ENCODE results near the gene PRSS22.

PRSS22 gene

DNA sequence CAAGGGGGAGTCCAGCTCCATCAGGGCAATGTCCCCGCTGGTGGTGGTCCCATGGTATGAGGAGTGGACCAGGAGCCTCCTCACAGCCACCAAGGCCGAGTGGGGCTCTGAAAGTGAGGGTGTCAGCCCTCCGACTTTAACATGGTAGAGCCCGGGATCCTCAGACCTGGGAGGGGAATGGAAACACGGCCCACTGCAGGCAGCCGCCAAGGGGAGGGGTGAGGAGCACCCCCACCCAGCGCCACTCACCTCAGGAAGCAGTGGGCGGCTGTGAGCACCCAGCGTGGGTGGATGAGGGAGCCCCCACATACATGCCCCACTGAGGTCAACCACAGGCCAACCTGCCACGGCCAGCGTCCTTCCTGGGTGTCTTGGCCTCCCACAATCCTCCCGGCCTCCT is 17.1 kb downstream of the PRSS22 start:
- no peak for TF ChIP-seq CTCF (IDR thresholded peaks at IDR 0.05; ENCODE audit: control insufficient read depth, extremely low read depth, insufficient read depth)
- DNase-seq (ENCODE audit: low read depth) = no peak
- H3K4me3 ChIP-seq (ENCODE audit: low read depth, low read length) = no peak overlapping the region

DNA sequence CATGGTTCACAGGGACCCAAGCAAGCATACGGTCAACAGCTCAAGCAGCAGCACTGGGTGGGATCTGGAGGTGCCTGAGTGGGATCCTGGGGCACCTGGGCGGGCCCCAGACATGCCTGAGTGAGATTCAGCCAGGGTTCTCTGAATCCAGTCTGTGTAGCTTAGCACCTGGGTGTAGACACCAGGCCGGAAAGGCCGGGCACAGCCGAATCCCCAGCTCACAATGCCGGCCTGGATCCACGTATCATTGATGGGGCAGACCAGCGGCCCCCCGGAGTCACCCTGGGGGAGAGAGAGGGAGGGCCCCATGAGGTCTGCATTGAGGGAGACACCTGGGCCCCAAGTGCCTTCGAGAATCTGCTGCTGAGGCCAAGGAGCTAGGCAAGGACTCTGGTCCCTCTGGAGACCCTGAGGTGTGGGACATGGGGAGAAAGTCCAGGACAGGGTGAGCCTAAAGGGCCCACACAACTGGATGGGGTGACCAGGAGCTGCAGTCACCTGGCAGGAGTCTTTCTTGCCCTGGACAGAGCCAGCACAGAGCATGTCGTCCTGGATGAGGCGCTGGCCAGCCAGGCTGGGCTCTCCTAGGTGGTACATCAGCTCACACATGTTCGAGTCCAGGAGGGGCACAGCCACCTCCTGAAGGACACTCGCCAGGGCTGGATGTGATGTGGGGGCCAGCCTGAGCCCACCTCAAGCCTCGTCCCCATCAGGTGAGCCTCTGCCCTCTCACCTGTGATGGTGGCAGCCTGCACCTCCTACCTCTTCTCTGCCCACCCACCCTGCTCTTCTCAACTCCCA is 18.1 kb downstream of the PRSS22 start:
- DNase-seq (ENCODE audit: low read depth) = no peak
- no peak for TF ChIP-seq CTCF (IDR thresholded peaks at IDR 0.05; ENCODE audit: control insufficient read depth, extremely low read depth, insufficient read depth)
- H3K4me3 ChIP-seq (ENCODE audit: low read depth, low read length) = no peak overlapping the region

- no peak overlapping the region for H3K4me3 ChIP-seq (ENCODE audit: low read depth, low read length)
- TF ChIP-seq CTCF (IDR thresholded peaks at IDR 0.05; ENCODE audit: control insufficient read depth, extremely low read depth, insufficient read depth) = 0 out of 2 replicates have a peak, but pooled peaks have one; percentile 21
- DNase-seq (ENCODE audit: low read depth) = no peak
Measured at GRCh38 chr16:2838928-2839327, 19.0 kb downstream of the PRSS22 start.

DNA sequence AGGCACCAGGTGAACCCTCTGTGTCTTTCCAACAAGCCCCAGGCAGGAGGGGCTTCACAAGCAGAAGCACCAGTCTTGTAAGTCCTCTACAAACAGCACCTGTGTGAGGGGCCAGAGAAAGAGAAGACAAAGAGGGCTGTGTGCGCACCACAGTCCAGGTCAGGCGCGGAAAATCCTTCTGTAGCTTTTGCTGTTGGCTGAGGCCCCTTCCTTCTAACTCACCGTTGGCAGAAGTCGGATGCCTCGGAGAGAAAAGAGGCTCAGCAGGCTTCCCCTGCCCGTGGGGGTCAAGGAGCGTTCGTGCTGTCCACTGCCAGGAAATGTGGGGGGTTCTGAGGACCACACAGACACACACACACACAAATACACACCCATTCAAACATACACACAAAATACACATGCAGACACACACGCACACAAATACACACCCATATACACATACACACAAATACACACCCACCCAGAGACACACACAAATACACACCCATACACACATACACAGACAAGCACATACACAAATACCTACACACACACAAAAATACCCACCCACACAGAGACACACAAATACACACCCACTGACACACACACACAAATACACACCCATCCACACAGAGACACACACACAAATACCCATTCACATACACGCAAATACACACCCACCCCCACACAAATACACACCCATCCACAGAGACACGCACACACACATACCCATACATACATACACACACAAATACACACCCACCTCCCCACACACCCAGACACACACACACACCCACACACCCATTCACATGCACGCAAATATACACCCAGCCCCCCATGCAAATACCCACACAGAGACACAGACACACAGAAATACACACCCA is 21.1 kb downstream of the PRSS22 start:
- no peak overlapping the region for H3K4me3 ChIP-seq (ENCODE audit: low read depth, low read length)
- no peak for TF ChIP-seq CTCF (IDR thresholded peaks at IDR 0.05; ENCODE audit: control insufficient read depth, extremely low read depth, insufficient read depth)
- no peak for DNase-seq (ENCODE audit: low read depth)

DNA sequence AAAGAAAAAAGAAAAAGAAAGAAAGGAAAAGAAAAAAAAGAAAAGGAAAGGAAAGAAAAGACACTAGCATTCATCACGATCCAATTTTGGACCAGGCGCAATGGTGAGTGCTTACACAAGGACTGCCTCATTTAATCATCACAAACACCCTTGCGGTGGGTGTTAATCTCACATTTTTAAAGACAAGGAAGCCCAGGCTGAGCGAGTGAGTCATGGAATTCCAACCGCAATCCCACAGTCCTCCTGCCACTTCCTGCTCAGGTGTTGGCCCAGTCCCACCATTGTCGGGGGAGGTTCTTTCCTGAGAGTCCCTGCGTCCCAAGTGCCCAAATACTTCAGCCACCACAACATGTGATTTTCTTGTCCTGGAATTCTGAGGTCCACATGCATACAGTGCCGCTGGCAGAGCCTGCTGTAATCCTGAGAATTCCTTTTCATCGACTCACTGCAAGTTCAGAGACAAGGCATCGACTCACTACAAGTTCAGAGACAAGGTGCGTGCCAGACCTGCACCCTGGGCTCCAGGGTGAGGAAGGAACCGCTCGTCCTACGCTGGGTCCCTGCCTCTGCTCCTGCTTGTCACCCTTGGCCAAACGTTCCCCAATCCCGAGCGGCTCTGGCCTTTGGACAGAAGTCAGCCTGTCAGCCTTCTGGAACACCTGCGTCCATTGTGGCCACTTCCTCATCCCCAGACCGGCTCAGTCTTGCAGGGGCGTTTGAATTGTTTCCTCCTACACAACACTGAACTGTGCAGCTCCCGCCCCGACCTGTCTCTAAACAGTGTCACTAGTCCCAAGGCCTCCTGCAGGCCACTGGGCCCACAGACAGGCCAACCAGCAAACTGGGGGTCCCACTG is 22.1 kb downstream of the PRSS22 start:
- DNase-seq (ENCODE audit: low read depth) = no peak
- TF ChIP-seq CTCF (IDR thresholded peaks at IDR 0.05; ENCODE audit: control insufficient read depth, extremely low read depth, insufficient read depth) = no peak
- no peak overlapping the region for H3K4me3 ChIP-seq (ENCODE audit: low read depth, low read length)

GRCh38 chr16:2834968-2835367 is 23.0 kb downstream of the PRSS22 start:
- TF ChIP-seq CTCF (IDR thresholded peaks at IDR 0.05; ENCODE audit: control insufficient read depth, extremely low read depth, insufficient read depth) = no peak
- DNase-seq (ENCODE audit: low read depth) = no peak
- no peak overlapping the region for H3K4me3 ChIP-seq (ENCODE audit: low read depth, low read length)
